Trophoblast cell (in vitro differentiated cells and primary cell): ENCODE measurements around the gene FBXL17.

Experiments
- DNase-seq, 2 donors: peaks; one replicate each; pipeline ENCODE4 v3.0.0-alpha.2; 2016
- H2AFZ ChIP-seq: 2 replicates; pipeline ENCODE4 v1.6.1; 2013; ENCODE audit warnings: low read length, moderate library complexity, mild to moderate bottlenecking; ENCODE audit not compliant: insufficient read depth, poor library complexity
- H2AK5ac ChIP-seq: 2 replicates; pipeline ENCODE4 v1.6.1; 2013; ENCODE audit warnings: mild to moderate bottlenecking, low read length
- H2BK120ac ChIP-seq: 2 replicates; pipeline ENCODE4 v1.6.1; 2013; ENCODE audit warnings: low read length, mild to moderate bottlenecking, moderate library complexity; ENCODE audit not compliant: insufficient read depth, poor library complexity
- H2BK12ac ChIP-seq: 2 replicates; pipeline ENCODE4 v1.6.1; 2013; ENCODE audit warnings: mild to moderate bottlenecking, low read length, moderate library complexity
- H2BK5ac ChIP-seq: 2 replicates; pipeline ENCODE4 v1.6.1; 2013; ENCODE audit warnings: low read length, low read depth, moderate library complexity, mild to moderate bottlenecking; ENCODE audit not compliant: poor library complexity
- H3K14ac ChIP-seq: 2 replicates; pipeline ENCODE4 v1.6.1; 2013; ENCODE audit warnings: mild to moderate bottlenecking, low read length
- H3K18ac ChIP-seq: 2 replicates; pipeline ENCODE4 v1.6.1; 2013; ENCODE audit warnings: mild to moderate bottlenecking, low read length
- H3K23ac ChIP-seq: 2 replicates; pipeline ENCODE4 v1.6.1; 2013; ENCODE audit warnings: low read length
- H3K27ac ChIP-seq: 2 replicates; pipeline ENCODE4 v1.5.1; 2013; ENCODE audit warnings: low read depth, mild to moderate bottlenecking, inconsistent platforms, low read length, moderate library complexity
- H3K27me3 ChIP-seq: 2 replicates; pipeline ENCODE4 v1.6.1; 2013; ENCODE audit warnings: inconsistent platforms, mild to moderate bottlenecking, low read length, moderate library complexity; ENCODE audit not compliant: insufficient read depth
- H3K36me3 ChIP-seq, 2 experiments: 1 replicate in 1 of 2; 2 replicates in 1 of 2; pipeline ENCODE4 v1.6.1; 2013; ENCODE audit warnings: low read length in 2 of 2, mild to moderate bottlenecking in 2 of 2, moderate library complexity in 1 of 2; ENCODE audit not compliant: insufficient read depth in 2 of 2, control insufficient read depth in 1 of 2
- H3K4ac ChIP-seq: 2 replicates; pipeline ENCODE4 v1.6.1; 2013; ENCODE audit warnings: low read depth, mild to moderate bottlenecking, low read length, moderate library complexity
- H3K4me1 ChIP-seq, 2 experiments: 1 replicate in 1 of 2; 2 replicates in 1 of 2; pipeline ENCODE4 v1.6.1; 2013; ENCODE audit warnings: low read length in 2 of 2, mild to moderate bottlenecking in 2 of 2, moderate library complexity in 1 of 2; ENCODE audit not compliant: insufficient read depth in 2 of 2, control insufficient read depth in 1 of 2
- H3K4me2 ChIP-seq: 2 replicates; pipeline ENCODE4 v1.6.1; 2013; ENCODE audit warnings: inconsistent platforms, mild to moderate bottlenecking, low read length, moderate library complexity
- H3K4me3 ChIP-seq: 2 replicates; pipeline ENCODE4 v1.5.1; 2013; ENCODE audit warnings: mild to moderate bottlenecking, low read depth, low read length, inconsistent platforms
- H3K79me1 ChIP-seq: one replicate; pipeline ENCODE4 v1.6.1; 2013; ENCODE audit warnings: low read length
- H3K79me2 ChIP-seq: 2 replicates; pipeline ENCODE4 v1.6.1; 2013; ENCODE audit warnings: low read length, mild to moderate bottlenecking; ENCODE audit not compliant: control insufficient read depth, insufficient read depth, poor library complexity
- H3K9ac ChIP-seq: 2 replicates; pipeline ENCODE4 v1.6.1; 2013; ENCODE audit warnings: mild to moderate bottlenecking, low read length
- H3K9me3 ChIP-seq: 2 replicates; pipeline ENCODE4 v1.6.1; 2013; ENCODE audit warnings: low read depth, mild to moderate bottlenecking, control low read depth, inconsistent platforms, low read length; ENCODE audit not compliant: insufficient read depth
- H4K12ac ChIP-seq: 2 replicates; pipeline ENCODE4 v1.6.1; 2013; ENCODE audit warnings: low read depth, mild to moderate bottlenecking, low read length, moderate library complexity
- H4K8ac ChIP-seq: 2 replicates; pipeline ENCODE4 v1.6.1; 2013; ENCODE audit warnings: low read depth, mild to moderate bottlenecking, low read length, moderate library complexity
- H4K91ac ChIP-seq: one replicate; pipeline ENCODE4 v1.6.1; 2013; ENCODE audit warnings: low read depth, mild to moderate bottlenecking, low read length, moderate library complexity
- WGBS: extraction: QIAGEN DNeasy Blood & Tissue Kit; methylation state at CpG from one replicate; pipeline ENCODE4 v1.1.7; 2013; ENCODE audit warnings: missing lambda C conversion rate; ENCODE audit not compliant: insufficient read length, insufficient coverage; ENCODE audit errors: extremely low coverage; 5-methylcytosine and 5-hydroxymethylcytosine counted together

FBXL17 gene

GRCh38 chr5:107815109-107815508 lies 566.8 kb downstream of the FBXL17 start:
- no peak for DNase-seq
- no peak overlapping the region for H4K12ac ChIP-seq
- no peak overlapping the region for H3K9ac ChIP-seq
- H2BK12ac ChIP-seq = no peak overlapping the region
- no peak overlapping the region for H3K4ac ChIP-seq
- no peak overlapping the region for H2BK5ac ChIP-seq
- H3K79me1 ChIP-seq = no peaks in the 10 kb centered on the region
- no peak overlapping the region for H2BK120ac ChIP-seq
- no peaks in the 10 kb centered on the region for H3K27me3 ChIP-seq
- H2AFZ ChIP-seq = no peak overlapping the region
- H3K18ac ChIP-seq = no peak overlapping the region
- no CpG with 5 or more reads among the region's 10 CpGs for WGBS
- no peak overlapping the region for H3K4me3 ChIP-seq
- no peaks in the 10 kb centered on the region for H3K79me2 ChIP-seq
- no peak overlapping the region for H3K23ac ChIP-seq
- H3K14ac ChIP-seq = no peak overlapping the region
- H3K27ac ChIP-seq = no peak overlapping the region
- no peak overlapping the region for H3K4me2 ChIP-seq
- no peaks in the 10 kb centered on the region for H3K4me1 ChIP-seq
- H2AK5ac ChIP-seq = no peak overlapping the region
- no peak overlapping the region for H4K91ac ChIP-seq
- H3K36me3 ChIP-seq = no peaks in the 10 kb centered on the region
- no peaks in the 10 kb centered on the region for H3K9me3 ChIP-seq
- H4K8ac ChIP-seq = no peak overlapping the region

DNA sequence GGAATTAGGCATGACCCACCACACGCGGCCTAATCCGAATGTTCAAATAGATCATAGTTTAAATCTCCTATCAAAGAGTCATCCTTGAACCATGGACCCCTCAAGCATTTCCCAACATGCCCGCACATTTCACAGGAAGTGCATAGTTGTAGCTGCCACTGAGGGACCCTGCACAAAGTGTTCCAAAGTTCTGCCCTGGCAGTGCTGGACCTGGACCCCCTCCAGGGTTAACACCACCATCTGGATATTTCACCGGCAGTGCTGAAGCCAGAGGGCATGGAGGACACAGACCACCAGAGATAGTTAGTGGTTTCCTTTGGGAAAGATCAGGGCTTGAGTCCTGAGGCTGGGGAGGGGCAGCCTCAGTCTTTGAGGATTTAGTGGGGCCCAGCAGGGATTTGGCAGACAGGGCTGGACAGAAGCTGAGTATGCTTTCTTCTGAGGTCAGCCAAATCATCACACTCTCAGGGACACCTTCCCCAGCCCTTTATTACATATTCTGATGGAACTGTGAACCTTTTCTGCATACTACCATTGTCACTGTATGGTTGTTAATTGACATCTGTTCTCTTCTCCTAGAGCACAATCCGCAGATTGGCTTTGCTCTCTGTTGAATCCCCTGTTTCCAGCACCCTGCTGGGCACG lies 567.6 kb downstream of the FBXL17 start:
- Histone ChIP-seq H2BK120ac (no peak overlapping the region), H2BK12ac (no peak overlapping the region), H3K14ac (no peak overlapping the region), H3K4ac (no peak overlapping the region), H3K4me3 (no peak overlapping the region), H3K9ac (no peak overlapping the region), H3K79me1 (no peaks in the 10 kb centered on the region), H4K8ac (no peak overlapping the region), H3K27ac (no peak overlapping the region), H3K9me3 (no peaks in the 10 kb centered on the region), H4K91ac (no peak overlapping the region), H3K18ac (no peak overlapping the region), H3K36me3 (no peaks in the 10 kb centered on the region), H3K23ac (no peak overlapping the region), H2AK5ac (no peak overlapping the region), H4K12ac (no peak overlapping the region), H2BK5ac (no peak overlapping the region), H3K27me3 (no peaks in the 10 kb centered on the region), H3K4me1 (no peaks in the 10 kb centered on the region), H2AFZ (no peak overlapping the region), H3K4me2 (no peak overlapping the region), H3K79me2 (no peaks in the 10 kb centered on the region)
- no peak for DNase-seq
- no CpG with 5 or more reads among the region's 7 CpGs for WGBS

DNA sequence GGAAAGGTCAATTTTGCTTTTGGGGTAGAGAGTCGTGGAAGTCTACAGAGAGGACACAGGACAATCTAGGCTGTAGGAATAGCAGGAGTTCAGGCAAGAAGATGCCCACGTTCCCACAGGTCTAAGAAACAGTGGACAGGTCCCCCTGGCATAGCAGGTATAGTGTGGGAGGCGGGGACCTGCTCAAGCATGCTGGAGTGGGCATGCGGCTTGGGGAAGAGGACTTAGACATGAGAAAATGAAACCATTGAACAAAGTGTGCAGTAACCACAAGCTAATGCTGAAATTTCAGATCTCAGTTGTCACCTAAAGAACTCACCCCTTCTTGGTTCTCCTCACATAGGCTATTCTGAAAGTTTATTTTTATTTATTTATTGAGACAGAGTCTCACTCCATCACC lies 568.3 kb downstream of the FBXL17 start:
- Histone ChIP-seq H3K4me1 (peaks cover 2 to 3% of the 10 kb centered on the region in 2 experiments), H3K79me1 (no peaks in the 10 kb centered on the region), H3K4me3 (no peak overlapping the region), H4K91ac (no peak overlapping the region), H4K12ac (no peak overlapping the region), H3K79me2 (no peaks in the 10 kb centered on the region), H2AK5ac (no peak overlapping the region), H4K8ac (no peak overlapping the region), H3K18ac (no peak overlapping the region), H3K9ac (no peak overlapping the region), H3K23ac (no peak overlapping the region), H2BK120ac (no peak overlapping the region), H3K4ac (no peak overlapping the region), H3K9me3 (no peaks in the 10 kb centered on the region), H3K4me2 (no peak overlapping the region), H3K27me3 (no peaks in the 10 kb centered on the region), H2BK12ac (no peak overlapping the region), H3K36me3 (no peaks in the 10 kb centered on the region), H2AFZ (no peak overlapping the region), H3K14ac (no peak overlapping the region), H2BK5ac (no peak overlapping the region), H3K27ac (no peak overlapping the region)
- DNase-seq = no peak
- no CpG with 5 or more reads among the region's 4 CpGs for WGBS

GRCh38 chr5:107812570-107813141 lies 569.2 kb downstream of the FBXL17 start:
- H3K18ac ChIP-seq = no peak overlapping the region
- no peak overlapping the region for H4K91ac ChIP-seq
- no peak overlapping the region for H3K4me3 ChIP-seq
- DNase-seq = peak; percentile 17 to 56
- no peaks in the 10 kb centered on the region for H3K79me1 ChIP-seq
- no peak overlapping the region for H4K12ac ChIP-seq
- no peak overlapping the region for H3K4ac ChIP-seq
- no peak overlapping the region for H2BK12ac ChIP-seq
- WGBS = no CpG with 5 or more reads among the region's 8 CpGs
- peaks cover 5 to 7% of the 10 kb centered on the region in 2 experiments for H3K4me1 ChIP-seq
- H3K36me3 ChIP-seq = no peaks in the 10 kb centered on the region
- no peak overlapping the region for H3K23ac ChIP-seq
- H3K27ac ChIP-seq = no peak overlapping the region
- no peak overlapping the region for H4K8ac ChIP-seq
- no peak overlapping the region for H2BK120ac ChIP-seq
- no peak overlapping the region for H2AK5ac ChIP-seq
- no peak overlapping the region for H3K9ac ChIP-seq
- H3K79me2 ChIP-seq = no peaks in the 10 kb centered on the region
- no peak overlapping the region for H3K14ac ChIP-seq
- no peak overlapping the region for H3K4me2 ChIP-seq
- H3K27me3 ChIP-seq = no peaks in the 10 kb centered on the region
- no peak overlapping the region for H2BK5ac ChIP-seq
- H3K9me3 ChIP-seq = no peaks in the 10 kb centered on the region
- no peak overlapping the region for H2AFZ ChIP-seq
